Pulmonary artery endothelial cell (primary cell): ENCODE results near the gene WWOX. TPM values are rescaled to one million over a fixed set of nuclear protein-coding genes. Genes with fewer than 3 reads are reported as not detected.

ENCODE experiments used
- DNase-seq: peaks from one replicate; pipeline ENCODE4 v3.0.0-alpha.2; 2011; ENCODE audit warnings: low read depth, low spot score
- total RNA-seq: library from RNA; depleted of rRNA; stranded (reverse); fragments of >200 nt; gene quantifications from 2 replicates; pipeline ENCODE4 v1.2.3, GENCODE V29; 2014

WWOX gene
- total RNA-seq, 1 donor from 2014 or later: 15.9 TPM

DNA sequence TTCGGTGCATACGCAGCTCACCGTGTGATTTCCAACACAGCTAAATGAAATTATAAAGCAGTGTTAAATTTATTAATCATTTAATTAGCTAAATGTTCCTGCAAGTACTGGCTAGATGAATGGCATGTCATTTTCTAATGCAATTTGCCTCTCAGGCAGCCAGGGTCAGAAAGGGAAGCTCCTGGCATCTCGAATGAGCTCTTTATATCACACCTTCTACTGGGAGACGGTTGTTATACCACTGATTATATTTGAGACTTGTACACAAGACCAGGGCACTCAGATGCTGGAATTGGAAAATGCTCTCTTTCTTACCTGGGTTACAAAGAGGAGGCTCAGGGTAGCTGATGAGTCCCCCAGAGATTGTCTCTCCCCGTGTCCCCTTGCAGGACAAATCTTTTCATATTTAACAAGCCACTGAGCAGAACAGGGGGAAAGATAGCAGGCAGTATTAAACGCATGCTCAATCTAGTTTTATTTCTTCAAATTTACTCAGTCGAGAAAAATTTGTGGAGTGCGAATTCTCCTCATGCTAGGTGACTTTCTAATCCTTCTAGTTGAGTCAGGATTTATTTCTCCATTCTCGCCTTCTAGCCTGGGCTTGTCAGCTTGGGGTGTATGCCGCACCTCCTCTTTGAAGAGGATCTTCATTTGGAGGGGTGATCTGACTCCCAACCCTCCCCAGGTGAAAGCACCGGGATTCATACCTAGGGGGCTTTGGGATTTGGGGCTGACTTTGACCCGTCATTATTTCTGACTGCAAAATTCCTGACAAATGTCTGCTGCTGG, 1060.0 kb downstream of the WWOX start:
- no peak for DNase-seq

DNA sequence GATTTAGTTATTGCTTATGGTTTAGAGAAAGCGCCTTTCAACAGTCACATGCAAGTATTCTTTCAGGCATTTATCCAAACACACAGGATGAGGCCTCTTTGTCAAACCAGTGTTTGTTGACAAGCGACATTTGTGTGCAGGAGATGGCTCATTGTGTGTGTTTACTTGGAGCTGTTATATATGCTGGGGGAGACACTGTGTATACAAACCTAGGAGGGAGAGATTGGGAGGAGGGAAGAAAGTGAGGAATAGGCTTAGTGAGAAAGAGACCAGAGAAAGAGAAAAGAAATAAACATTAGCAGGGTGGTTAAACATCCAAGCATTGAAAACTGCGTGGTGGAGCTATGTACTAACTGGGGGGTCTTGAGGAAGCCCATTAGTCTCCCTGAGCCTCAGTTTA, 1063.5 kb downstream of the WWOX start:
- no peak for DNase-seq

DNA sequence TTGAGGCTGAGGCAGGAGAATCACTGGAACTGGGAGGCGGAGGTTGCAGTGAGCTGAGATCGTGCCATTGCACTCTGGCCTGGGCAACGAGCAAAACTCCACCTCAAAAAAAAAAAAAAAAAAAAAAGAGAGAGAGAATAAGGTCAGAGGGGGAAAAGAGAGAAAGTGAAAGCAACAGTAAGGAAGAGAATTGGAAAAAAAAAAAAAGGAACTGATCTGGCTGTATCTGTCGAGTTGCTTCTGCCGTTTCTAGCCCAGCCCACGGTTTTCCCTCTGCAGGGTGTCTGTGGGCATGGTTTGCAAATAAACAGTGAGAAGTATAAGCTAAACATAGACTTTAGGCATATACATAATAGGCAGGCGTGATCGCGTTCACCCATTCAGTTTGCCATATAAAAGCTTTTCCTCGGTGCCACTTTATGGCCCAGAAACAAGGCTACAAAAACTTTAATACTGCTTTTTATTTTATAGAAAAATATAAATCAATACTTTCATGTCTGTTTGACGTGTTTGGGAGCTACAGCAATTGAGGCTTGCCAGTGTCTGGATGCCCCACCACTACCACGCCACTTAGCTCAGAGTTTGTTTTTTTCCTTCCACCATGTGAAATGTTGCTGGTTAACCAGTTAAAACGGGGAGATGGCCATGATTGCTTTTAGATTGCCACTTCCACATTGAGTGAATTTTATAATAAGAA, 1064.4 kb downstream of the WWOX start:
- no peak for DNase-seq

DNA sequence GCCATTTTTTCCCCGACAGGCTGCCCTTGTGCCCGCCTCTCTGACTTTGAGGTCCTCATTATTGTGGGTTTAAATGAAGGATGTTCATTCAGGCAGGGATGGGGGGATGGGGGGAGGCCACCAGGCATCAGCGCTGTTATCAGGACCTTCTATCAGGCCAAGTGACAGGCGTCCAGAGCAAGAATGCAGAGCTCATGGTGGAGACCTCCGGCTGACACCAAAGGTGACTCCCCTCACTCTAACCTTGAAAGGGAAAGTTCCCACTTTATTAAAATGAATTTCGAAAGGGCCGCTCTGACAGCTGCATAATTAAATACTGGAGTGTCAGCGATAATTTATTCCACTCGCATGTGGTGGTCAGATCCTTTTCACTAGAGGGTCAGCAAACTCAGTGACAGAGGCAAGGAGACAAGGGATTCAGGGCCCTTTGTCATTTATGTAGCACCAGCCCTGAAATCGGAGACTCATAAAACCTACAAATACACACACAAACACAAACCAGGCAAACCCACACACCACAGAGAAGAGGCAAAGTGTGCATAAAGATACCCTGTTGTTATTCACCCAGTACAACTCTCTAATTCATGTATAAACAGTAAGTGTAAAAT, 1065.0 kb downstream of the WWOX start:
- no peak for DNase-seq

DNA sequence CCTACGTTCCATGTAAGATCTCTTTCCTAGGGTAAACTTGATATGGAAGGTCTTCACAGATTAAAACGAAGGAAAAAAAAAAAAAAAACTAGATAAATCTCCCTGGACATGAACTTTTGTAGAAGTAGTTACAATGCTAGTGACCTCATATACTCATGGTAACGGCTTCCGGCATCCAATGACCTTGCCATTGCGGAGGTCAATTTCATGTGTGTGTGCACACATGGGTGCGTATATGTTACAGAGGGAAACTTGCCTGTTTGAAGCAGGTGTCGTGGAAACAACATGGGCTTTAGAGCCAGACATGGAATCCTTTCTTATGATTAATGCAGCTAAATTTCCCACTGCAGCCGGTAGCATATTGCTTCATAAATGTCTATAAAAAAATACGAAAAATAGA, 1065.6 kb downstream of the WWOX start:
- DNase-seq: no peak

DNA sequence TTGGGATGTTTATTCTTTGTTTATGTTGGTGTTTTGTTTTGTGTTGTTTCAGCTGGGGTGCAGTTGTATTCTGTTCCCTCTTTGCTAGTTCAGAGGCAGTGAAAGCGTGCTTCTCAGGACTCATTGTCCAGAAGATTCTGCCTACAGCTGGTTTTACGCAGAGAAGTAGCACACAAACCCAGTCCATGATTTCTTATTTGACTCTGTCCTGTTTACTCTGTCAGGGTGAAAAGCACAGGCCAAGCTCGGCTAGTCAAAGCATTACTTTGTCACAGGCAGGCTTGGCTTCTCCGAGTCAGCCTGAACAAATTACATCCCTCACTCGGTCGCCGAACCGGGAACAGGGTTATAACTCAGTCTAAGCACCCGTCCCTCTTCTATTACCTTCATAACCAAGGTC, 1066.1 kb downstream of the WWOX start:
- no peak for DNase-seq

DNA sequence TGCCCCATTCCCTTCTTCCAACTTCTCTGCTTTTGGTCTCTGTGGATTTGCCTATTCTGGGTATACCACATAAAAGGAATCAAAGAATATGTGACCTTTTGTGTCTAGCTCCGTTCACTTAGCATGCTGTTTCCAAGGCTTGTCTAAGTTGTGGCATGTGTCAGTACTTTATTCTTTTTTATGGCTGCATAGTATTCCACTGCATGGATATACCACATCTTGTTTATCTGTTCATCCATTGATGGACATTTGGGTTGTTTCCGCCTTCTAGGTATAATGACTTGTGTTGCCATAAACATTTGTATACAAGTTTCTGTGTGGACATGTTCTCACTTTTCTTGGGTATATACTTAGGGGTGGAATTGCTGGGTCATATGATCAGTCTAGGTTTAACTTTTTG, 1068.4 kb downstream of the WWOX start:
- DNase-seq: no peak

DNA sequence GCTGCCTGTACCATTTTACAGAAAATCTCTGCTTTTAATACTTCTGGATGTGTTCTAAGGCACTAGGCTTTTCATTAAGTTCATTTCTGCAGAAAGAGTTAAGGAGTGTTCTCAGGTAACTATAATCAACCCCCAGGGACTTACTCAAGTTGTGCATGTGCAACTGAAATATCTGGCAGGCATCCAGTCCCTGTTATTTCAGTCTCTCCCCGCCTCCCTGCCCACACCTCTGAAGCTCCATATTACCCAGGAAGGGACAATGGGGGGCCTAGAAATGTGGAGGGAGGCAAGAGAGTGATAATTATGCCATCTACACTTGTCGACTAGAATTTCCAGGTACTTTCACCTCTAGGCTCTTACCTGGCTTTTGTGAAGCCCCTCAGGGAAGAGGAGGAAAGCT, 1068.9 kb downstream of the WWOX start:
- no peak for DNase-seq

DNA sequence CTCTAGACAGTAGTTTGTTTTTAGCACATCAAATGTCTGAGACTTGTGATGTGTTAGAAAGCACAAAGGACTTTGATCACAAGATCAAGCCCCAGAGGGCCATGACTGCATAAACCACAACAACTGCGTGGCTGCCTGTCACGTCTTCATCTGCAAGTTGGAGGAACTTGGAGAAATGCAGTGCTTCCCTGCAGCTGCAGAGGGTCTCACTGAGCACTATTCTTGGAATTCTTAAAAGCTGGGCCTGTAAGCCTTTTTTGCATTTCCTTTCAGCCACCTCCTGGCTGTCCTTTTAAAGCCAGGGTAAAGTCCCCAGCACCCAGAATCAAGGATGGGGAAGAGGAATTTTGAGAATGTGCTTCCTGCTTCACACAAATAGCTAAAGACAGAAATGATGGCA, 1069.8 kb downstream of the WWOX start:
- no peak for DNase-seq

DNA sequence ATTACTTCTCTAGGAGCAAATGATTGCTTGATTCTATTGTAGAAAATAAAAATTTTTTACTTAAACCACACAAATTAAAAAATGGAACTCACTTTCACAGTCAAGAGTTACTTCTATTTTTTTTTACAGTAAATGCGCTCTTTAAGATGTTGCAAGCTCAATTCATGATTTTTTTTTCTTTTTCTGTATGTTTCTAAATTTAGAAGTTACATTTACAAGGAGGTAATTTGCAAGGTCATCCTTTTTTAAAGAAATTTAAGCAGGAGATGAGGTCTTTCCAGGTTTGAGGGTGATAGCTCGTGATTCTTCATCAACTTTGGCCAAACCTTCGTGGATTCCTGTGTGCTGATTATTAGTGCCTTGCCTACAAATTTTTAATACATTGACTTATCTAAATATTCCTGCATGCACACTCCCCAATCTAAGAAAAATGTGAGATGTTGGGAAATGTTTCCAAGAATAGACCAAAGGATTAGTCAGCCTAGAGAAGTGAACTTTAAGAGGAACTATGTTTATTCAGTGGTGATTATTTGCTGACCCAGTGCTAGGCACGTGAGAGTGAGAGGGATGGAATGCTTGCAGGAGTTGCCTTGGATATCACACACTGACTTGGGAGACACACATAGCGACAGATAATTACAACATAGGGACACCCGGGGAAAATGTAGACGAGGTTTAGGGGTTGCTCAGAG, 1071.2 kb downstream of the WWOX start:
- DNase-seq: no peak

DNA sequence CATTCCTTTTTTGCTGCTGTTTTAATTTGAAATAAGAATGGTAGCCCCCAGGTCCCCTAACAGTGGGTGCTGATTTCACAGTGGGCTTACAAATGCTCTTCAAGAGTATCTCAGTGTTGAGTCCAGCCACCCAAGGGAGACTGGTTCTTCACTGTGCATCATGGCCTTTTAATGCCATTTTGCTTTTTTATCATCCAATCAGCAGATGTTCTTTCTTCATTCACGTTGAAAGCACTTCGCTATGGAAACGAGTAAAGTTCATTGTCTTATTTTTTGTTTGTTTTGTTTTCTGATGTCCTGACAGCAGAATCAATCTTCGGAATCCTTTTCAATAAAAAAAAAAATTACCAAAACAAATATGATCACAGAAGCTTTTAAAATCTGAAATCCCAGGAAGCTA, 1072.0 kb downstream of the WWOX start:
- DNase-seq: no peak

DNA sequence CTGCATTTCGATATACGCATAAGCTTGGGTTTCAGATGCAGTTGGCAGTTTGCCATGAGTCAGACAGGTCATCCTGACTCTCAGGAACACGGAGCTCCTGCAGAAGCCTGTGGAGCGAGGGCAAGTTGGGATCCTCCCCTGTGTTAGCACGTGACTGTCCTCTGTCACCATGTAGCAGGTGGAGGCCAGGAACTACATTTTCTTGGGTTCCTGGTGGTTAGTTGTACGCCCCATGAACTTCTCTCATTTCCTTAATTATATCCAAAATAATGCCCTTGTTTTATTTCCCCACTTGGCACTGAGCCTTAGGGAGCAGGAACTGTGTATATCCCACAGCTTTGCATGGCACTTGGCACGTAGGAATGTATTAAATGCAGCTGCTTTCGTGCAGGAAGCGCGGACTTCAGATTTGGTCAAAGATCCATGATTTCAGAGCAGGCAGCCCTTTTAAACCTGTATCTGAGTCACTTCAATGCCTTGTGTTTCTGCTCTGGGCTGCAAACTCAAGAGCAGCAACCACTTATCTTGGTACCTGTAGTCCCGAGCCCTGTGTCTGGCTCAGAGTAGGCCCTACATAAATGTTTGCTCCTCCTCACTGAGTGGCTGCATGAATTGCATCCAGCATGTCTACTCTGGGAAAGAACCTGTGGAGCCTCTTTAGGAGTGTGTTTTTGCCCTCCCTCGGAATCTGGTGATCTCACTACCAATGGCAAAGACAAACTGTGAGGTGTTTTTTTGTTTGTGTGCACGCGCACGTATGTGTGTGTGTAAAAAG, 1072.7 kb downstream of the WWOX start:
- DNase-seq: no peak

DNA sequence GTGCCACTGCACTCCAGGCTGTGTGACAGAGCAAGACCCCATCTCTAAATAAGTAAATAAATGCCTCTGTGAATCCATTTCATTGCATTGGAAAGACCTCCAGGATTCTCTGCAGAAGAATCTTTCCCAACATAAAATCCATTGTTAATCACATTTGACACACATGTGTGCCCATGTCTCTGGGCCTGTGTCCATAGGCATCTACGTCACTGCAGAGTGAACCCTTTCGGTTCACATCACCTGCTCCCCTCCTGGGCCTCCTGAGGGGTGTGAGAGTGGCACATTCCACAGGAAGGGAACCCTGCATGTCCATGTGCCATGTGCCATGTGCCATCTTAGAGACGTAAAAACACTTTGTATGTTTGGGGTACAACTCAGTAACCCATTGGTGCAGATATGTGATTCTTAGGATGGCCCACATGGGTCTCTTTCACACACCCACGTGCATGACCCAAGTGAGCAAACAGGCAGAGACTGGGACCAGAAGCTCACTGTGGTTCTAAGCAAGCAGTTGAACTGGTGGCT, 1073.6 kb downstream of the WWOX start:
- DNase-seq: no peak

DNA sequence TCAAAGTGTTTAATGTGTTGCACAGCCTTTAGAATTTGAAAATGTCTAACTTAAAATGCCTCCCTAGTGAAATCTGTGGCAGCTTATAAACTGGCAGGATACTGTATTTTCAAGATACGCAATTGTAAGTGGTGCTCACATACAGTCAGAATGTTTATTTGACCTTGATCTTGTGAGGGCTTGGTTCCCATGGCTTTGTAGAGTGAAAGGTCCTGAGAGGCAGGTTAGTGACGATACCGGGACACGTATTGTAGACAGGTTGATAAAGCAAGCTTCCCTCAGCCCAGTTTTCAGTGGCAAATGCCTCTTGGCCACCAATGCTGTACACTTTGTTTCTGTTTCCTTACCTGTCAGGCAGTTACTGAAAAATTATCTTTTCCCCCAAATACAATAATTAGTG, 1074.5 kb downstream of the WWOX start:
- DNase-seq: no peak

DNA sequence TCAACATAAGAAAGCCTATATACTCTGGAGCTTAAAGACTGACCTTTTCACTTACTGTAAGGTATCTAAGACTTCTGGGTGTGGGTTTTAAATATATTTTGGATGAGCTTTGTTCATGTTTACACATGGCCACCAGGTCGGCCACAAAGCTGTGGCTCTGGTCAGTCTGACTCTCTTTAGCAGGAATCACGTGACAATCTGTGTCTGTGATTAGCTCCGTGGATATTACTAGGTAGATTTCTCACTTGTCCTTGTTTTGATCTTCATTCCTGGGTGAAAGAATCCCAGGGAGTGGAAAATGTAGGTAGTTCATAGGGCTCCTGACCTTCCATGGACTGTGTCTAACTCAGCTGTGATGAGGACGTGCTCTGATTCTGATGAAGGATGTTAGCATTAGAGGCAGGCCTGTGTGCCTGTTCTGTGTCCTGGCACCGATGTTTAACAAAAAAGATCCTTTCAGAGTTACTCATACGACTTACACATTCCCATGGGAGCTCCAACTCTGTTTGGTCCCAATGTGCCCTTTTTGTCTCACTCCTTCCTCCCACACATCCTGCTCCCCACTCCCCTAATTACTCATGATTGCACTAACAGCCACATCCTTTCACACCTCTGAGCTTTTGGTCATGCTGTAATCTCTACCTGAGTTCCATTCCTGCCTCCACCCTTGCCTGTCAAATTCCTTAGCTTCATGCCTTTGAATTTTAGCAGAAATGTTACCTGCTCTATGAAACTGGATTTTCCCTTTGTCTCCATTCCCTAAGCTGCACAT, 1076.0 kb downstream of the WWOX start:
- DNase-seq: no peak

DNA sequence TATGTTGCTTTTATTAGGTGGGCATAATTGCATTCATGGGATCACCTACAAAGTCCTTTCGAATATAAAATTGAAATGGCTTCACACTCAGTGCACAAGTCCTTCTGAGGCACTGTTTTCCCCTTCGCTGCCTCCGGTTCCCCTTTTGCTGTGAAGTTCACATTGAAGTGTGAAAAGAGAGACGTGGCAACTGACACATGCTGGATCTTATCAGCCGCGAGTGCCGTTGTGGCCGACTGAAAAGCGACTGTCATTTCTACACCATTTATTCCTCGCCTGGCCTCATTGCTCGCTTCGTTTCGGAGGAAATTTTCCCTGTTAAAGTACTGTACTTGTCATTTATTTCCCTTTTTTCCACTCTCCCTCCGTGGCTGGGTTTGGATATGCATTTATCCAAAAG, 1077.6 kb downstream of the WWOX start:
- DNase-seq: no peak

DNA sequence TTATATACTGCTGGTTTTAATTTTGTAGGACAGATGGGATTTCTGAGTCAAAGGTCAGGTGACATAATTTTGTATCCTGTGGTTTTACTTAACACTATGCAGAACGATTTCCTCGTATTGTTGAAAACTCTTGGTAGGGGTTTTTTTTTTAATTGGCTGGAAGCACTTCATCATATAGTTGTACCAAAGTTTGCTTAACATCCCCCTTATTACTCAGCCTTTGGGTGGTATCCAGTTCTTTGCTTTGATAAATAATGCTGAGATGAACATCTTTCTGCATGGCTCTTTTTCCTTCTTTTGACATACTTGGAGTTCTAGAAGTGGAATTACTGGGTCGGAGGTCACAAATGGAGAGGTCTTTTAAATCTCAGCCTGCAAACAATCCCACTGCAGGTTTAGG, 1082.0 kb downstream of the WWOX start:
- no peak for DNase-seq

DNA sequence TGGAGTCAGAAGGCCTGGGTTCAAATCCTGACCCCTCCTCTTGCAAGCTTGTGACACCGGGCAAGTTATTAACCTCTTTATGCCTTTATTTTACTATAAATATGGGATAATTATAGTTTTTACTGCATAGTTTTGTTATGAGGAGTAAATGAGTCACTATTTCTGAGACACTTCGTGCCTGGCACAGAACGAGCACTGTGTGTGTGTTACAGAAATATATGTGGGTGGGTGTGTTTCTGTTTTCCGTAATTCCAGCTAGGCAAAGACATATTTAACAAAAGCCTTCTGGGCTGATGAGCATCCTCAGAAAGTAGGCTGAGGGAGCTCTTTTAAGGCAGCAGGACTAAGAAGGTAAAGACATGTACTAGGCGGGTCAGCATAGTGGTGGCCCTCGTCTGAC, 1083.2 kb downstream of the WWOX start:
- DNase-seq: no peak

DNA sequence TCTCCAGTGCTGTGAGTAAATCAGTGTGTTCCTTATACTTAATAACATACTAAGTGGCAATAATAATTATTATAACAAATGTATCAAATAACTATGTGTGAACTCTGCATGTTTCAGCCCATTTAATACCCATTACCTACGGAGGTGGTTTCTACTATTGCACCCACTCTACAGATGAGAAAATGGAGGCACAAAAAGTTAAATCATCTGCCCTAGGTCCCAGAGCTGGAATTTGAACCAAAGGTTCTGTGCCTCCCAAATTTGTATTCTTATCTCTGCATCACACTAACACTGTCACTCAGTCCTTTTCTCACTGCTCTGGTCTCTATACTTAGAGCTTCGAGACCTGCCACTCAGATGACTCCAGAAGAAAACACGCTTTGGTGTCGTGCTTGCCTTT, 1084.1 kb downstream of the WWOX start:
- DNase-seq: no peak

DNA sequence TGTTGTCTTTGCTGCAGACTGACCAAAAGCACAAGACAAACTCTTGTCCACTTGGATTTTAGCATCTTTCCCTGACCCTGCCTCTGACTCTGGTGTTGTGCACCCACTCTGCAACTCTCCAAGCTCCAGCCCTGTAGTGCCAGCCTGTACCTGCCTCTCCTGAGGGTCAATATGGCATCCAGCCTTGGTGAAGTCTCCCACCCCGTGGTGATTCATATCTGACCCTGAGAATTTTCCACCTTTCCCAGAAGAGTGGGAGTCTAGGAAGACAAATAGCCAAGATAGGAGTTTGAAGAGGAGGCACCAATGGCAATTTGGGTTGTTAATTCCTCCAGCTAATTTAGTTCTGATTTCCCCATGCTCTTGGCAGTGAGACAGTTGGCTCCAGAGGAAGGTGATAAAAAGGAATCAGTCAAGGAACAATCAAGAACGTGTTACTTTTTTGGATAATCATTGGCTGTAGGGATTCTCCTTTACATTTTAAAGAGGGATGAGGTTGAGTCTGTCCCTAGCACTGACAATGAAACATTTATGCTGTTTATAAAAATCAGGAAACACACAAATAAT, 1085.1 kb downstream of the WWOX start:
- DNase-seq: no peak
